Parathyroid adenoma (tissue), 2 donors: ENCODE measurements around the gene RSF1.

ENCODE experiments used
- H2AFZ ChIP-seq: fragments of 300-600 bp; sonication (generic); one replicate; pipeline ENCODE4 v1.7.0; 2017; ENCODE audit warnings: antibody characterized with exemption, mild to moderate bottlenecking
- H3K27ac ChIP-seq: fragments of 300-600 bp; sonication (generic); one replicate; pipeline ENCODE4 v1.7.0; 2017
- H3K27me3 ChIP-seq: fragments of 300-600 bp; sonication (generic); one replicate; pipeline ENCODE4 v1.7.0; 2017; ENCODE audit warnings: low read length; ENCODE audit not compliant: control insufficient read depth, insufficient read depth
- H3K36me3 ChIP-seq: fragments of 300-600 bp; sonication (generic); one replicate; pipeline ENCODE4 v1.7.0; 2017; ENCODE audit warnings: low read length; ENCODE audit not compliant: control insufficient read depth, insufficient read depth
- H3K4me1 ChIP-seq: fragments of 300-600 bp; sonication (generic); one replicate; pipeline ENCODE4 v1.7.0; 2017; ENCODE audit warnings: control low read depth
- H3K4me2 ChIP-seq: fragments of 300-600 bp; sonication (generic); one replicate; pipeline ENCODE4 v1.7.0; 2017; ENCODE audit warnings: low read length
- H3K4me3 ChIP-seq: fragments of 300-600 bp; sonication (generic); one replicate; pipeline ENCODE4 v1.7.0; 2017; ENCODE audit warnings: low read depth, low read length
- H3K79me2 ChIP-seq: fragments of 300-600 bp; sonication (generic); one replicate; pipeline ENCODE4 v1.7.0; 2017; ENCODE audit warnings: control low read depth
- H3K9ac ChIP-seq: fragments of 300-600 bp; sonication (generic); one replicate; pipeline ENCODE4 v1.7.0; 2017; ENCODE audit warnings: mild to moderate bottlenecking
- H3K9me3 ChIP-seq: fragments of 300-600 bp; sonication (generic); one replicate; pipeline ENCODE4 v1.7.0; 2017; ENCODE audit warnings: low read length; ENCODE audit not compliant: control insufficient read depth
- CTCF ChIP-seq: fragments of 300-600 bp; sonication (generic); IDR thresholded peaks from one replicate; pipeline ENCODE4 v1.7.0; 2017; ENCODE audit warnings: antibody characterized with exemption, mild to moderate bottlenecking
- donor health status: primary hyperparathyroidism.

RSF1 gene

GRCh38 chr11:77732143-77732542, 88.4 kb downstream of the RSF1 start:
- Histone ChIP-seq H3K4me2 (no peak overlapping the region), H3K79me2 (no peaks in the 10 kb centered on the region), H3K36me3 (no peaks in the 10 kb centered on the region), H3K4me1 (no peaks in the 10 kb centered on the region), H3K4me3 (no peak overlapping the region), H3K9ac (no peak overlapping the region), H2AFZ (no peak overlapping the region), H3K9me3 (no peaks in the 10 kb centered on the region), H3K27ac (no peak overlapping the region), H3K27me3 (no peaks in the 10 kb centered on the region)
- TF ChIP-seq CTCF, result no peak

DNA sequence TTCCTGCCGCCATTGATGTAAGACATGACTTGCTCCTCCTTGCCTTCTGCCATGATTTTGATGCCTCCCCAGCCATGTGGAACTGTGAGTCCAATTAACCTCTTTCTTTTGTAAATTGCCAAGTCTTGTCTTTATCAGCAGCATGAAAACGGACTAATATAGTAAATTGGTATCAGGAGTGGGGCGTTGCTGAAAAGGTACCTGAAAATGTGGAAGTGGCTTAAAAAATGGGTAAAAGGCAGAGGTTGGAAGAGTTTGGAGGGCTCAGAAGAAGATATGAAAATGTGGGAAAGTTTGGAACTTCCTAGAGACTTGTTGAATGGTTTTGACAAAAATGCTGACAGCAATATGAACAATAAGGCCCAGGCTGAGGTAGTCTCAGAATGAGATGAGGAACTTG, 89.7 kb downstream of the RSF1 start:
- Histone ChIP-seq H3K27ac (no peak overlapping the region), H3K36me3 (no peaks in the 10 kb centered on the region), H3K4me1 (no peaks in the 10 kb centered on the region), H3K4me3 (no peak overlapping the region), H3K9me3 (no peaks in the 10 kb centered on the region), H3K4me2 (no peak overlapping the region), H3K79me2 (no peaks in the 10 kb centered on the region), H3K27me3 (no peaks in the 10 kb centered on the region), H3K9ac (no peak overlapping the region), H2AFZ (no peak overlapping the region)
- TF ChIP-seq CTCF, result no peak

DNA sequence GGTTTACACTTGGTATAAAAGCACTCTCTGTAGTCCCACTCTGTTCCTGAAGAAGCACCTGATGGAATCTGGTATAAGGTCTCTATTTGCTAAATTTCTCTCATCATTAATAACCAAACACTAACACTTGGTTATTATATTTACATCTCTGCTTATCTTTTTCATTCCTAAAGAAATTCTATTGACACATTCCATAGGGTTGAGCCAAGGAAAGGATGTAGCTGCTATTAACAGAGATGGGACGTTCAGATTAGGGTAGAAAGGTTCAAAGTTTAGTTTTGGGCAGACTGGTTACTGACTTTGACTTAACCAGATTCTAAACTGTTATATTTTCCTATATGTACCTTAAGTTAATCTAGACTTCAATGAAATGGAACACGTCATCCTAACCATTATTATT, 91.5 kb downstream of the RSF1 start:
- no peak for TF ChIP-seq CTCF
- Histone ChIP-seq H3K36me3 (no peaks in the 10 kb centered on the region), H3K4me2 (no peak overlapping the region), H3K27me3 (no peaks in the 10 kb centered on the region), H3K79me2 (no peaks in the 10 kb centered on the region), H3K4me3 (no peak overlapping the region), H3K9me3 (no peaks in the 10 kb centered on the region), H3K9ac (no peak overlapping the region), H3K4me1 (no peaks in the 10 kb centered on the region), H2AFZ (no peak overlapping the region), H3K27ac (no peak overlapping the region)

GRCh38 chr11:77728203-77728786, 92.2 kb downstream of the RSF1 start:
- no peaks in the 10 kb centered on the region for H3K9me3 ChIP-seq
- H3K4me3 ChIP-seq, result no peak overlapping the region
- no peak overlapping the region for H3K4me2 ChIP-seq
- H3K79me2 ChIP-seq, result no peaks in the 10 kb centered on the region
- TF ChIP-seq CTCF, result no peak
- no peaks in the 10 kb centered on the region for H3K36me3 ChIP-seq
- no peaks in the 10 kb centered on the region for H3K4me1 ChIP-seq
- H3K9ac ChIP-seq, result no peak overlapping the region
- no peaks in the 10 kb centered on the region for H3K27me3 ChIP-seq
- H3K27ac ChIP-seq, result no peak overlapping the region
- H2AFZ ChIP-seq, result no peak overlapping the region

GRCh38 chr11:77726524-77726923, 94.0 kb downstream of the RSF1 start:
- Histone ChIP-seq H3K4me2 (no peak overlapping the region), H3K9me3 (no peaks in the 10 kb centered on the region), H3K36me3 (no peaks in the 10 kb centered on the region), H3K4me3 (no peak overlapping the region), H2AFZ (no peak overlapping the region), H3K4me1 (no peaks in the 10 kb centered on the region), H3K27me3 (no peaks in the 10 kb centered on the region), H3K79me2 (no peaks in the 10 kb centered on the region), H3K9ac (no peak overlapping the region), H3K27ac (no peak overlapping the region)
- no peak for TF ChIP-seq CTCF
